ENCODE results near the gene ADA.
A peak's percentile ranks its signal among the peaks of the same experiment; 100 is the strongest.

Gene ADA

DNA sequence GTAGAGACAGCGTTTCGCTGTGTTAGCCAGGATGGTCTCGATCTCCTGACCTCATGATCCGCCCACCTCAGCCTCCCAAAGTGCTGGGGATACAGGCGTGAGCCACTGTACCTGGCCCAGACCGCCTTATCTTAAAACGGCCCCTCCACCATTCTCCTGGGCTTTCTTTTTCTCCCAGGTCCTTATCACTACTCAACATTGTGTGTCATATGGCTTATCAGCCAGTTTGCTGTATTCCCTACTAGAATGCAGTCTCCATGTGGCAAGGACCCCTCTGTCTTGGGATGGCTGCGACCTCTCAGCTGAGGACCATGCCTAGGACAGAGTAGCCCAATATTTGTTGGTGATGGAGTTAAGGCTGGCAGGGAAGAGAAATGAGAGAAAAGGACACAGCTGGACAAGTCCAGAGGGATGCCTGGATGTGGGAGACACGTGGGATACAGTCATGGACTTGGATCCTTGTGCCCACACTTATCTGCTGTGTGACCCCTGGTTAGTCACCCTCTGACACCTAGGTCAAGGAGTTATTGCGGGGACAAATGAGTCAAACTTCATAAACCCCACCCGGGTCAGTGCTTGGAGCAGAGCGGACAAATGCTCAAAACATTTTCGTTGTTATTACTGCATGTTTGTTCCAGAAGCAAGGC is 24.0 kb downstream of the ADA start:
- Mint-ChIP-seq H3K4me3 (no peak overlapping the region), H3K4me1 (ENCODE audit: low read depth) (peaks cover 7% of the 10 kb centered on the region), H3K27ac (no peak overlapping the region), H3K27me3 (no peaks in the 10 kb centered on the region), H3K36me3 (peaks cover 7% of the 10 kb centered on the region), H3K9me3 (ENCODE audit: low read depth) (no peaks in the 10 kb centered on the region)

DNA sequence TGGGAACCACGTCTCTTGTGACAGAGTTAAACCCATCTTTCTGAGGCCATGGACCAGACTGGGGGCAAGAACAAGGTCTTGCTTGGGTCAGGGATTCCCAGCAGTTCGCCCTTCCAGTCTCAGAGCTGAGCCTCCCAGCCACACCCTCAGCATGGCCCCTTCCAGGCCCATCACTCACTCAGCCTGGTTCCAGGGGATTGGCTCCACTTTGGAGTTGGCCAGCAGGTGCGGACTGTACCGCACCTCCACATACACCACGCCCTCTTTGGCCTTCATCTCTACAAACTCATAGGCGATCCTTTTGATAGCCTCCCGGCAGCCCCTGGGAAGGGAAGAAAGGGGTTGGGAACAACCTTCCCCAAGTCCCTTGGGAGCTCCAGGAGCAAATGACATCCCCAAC is 25.2 kb downstream of the ADA start:
- Mint-ChIP-seq H3K27ac (no peak overlapping the region), H3K4me1 (ENCODE audit: low read depth) (peaks cover 7% of the 10 kb centered on the region), H3K36me3 (peaks cover 14% of the 10 kb centered on the region), H3K4me3 (no peak overlapping the region), H3K27me3 (no peaks in the 10 kb centered on the region), H3K9me3 (ENCODE audit: low read depth) (no peaks in the 10 kb centered on the region)

DNA sequence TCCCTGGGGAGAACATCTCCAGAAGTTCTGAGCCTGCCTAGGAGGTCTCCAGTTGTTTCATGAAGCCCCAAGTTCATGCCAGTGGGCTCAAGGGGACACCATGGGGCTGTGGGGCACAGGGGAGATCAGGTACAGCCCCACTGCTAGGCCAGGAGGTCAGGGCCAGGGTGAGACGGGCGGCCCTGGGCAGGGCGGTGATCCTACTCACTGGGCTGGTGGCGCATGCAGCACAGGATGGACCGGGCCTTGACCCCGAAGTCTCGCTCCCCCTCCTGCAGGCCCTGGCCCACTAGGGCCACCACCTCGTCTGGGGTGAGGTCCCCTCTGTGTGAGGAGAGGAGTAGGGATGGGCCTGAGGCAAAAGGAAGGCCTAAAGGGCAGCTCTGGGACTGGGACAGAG is 26.1 kb downstream of the ADA start:
- Mint-ChIP-seq H3K4me1 (ENCODE audit: low read depth) (peaks cover 7% of the 10 kb centered on the region), H3K9me3 (ENCODE audit: low read depth) (no peaks in the 10 kb centered on the region), H3K4me3 (no peak overlapping the region), H3K27me3 (no peaks in the 10 kb centered on the region), H3K36me3 (peaks cover 17% of the 10 kb centered on the region), H3K27ac (no peak overlapping the region)

GRCh38 chr20:44624743-44625271 is 26.7 kb downstream of the ADA start:
- peaks cover 20% of the 10 kb centered on the region for H3K36me3 Mint-ChIP-seq
- peaks cover 7% of the 10 kb centered on the region for H3K4me1 Mint-ChIP-seq (ENCODE audit: low read depth)
- H3K4me3 Mint-ChIP-seq = no peak overlapping the region
- H3K27ac Mint-ChIP-seq = no peak overlapping the region
- no peaks in the 10 kb centered on the region for H3K27me3 Mint-ChIP-seq
- no peaks in the 10 kb centered on the region for H3K9me3 Mint-ChIP-seq (ENCODE audit: low read depth)

DNA sequence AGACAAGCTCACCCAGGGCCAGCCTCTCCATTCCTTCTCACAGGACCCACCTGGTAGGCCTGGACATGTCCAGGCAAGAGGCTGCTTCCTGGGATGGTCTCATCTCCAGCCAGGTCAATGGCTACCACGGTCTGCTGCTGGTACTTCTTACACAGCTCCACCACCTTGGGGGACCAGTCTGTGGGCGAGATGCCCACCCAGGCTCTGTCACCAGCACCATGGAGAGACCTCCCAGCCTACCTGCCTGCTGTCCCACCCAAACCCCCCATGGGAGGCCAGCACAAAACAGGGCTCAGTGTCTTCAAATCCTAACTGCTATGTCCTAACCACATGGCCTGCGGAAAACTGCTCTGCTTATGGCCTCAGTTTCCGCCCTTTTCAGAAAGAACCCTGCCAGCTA is 27.3 kb downstream of the ADA start:
- no peak overlapping the region for H3K27ac Mint-ChIP-seq
- peaks cover 13% of the 10 kb centered on the region for H3K4me1 Mint-ChIP-seq (ENCODE audit: low read depth)
- H3K4me3 Mint-ChIP-seq = no peak overlapping the region
- H3K9me3 Mint-ChIP-seq (ENCODE audit: low read depth) = no peaks in the 10 kb centered on the region
- H3K36me3 Mint-ChIP-seq = peaks cover 27% of the 10 kb centered on the region
- H3K27me3 Mint-ChIP-seq = no peaks in the 10 kb centered on the region

DNA sequence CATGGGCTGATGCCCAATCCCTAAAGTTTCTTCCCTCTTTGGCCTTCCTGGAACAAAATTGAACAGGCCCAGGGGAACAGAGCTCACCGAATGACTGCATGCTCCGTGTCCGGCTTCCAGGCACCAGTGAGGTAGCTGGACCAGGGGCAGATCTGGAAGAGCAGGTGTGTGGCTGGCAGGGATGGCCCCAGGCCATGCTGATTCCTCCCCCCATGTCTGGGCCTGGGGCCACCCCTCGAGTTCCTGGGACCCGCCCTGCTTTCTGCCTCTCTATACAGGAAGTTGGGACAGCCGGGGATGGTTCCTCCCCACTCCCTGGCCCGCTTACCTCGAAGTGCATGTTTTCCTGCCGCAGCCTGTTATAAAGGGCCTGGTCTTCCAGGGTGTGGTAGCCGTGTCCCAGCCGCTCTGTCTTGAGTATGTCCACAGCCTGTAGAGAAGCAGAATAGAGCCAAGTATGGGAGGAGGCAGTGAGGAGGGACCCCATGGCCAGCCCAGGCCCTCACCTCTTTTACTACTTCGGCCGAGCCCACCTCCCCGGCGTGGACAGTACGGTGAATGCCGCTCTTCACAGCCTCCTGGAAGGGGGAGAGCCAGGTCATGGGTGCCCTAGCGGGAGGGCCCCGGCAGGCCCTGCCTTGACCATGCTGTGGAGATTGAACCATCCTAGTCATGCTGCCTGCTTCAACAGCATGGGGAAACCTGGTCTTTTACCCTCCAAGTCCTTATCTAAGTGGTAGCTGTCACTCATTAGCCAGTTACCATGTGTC is 28.8 kb downstream of the ADA start:
- H3K4me3 Mint-ChIP-seq = no peak overlapping the region
- peaks cover 28% of the 10 kb centered on the region for H3K4me1 Mint-ChIP-seq (ENCODE audit: low read depth)
- no peak overlapping the region for H3K27ac Mint-ChIP-seq
- H3K36me3 Mint-ChIP-seq = peaks cover 27% of the 10 kb centered on the region
- H3K9me3 Mint-ChIP-seq (ENCODE audit: low read depth) = no peaks in the 10 kb centered on the region
- H3K27me3 Mint-ChIP-seq = no peaks in the 10 kb centered on the region

DNA sequence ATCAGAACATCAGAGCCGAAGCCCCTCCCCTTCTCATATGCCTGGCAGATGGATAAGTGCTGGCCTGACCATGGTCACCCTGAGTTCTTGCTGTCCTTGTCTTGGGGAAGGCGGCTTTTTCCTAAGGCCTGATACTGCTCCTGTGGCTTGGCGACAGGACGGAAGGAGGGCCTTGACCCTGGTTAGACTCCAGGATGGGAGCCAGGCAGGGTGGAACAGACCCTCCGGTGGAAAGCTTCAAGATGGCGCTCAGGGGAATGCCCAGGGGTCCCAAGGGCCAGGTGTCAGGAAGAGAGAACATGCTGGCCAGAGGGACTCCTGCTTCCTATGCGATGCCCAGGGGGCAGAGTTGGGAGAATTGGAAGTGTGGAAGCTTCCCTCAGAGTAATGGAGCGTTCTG is 29.6 kb downstream of the ADA start:
- Mint-ChIP-seq H3K4me3 (no peak overlapping the region), H3K36me3 (peaks cover 27% of the 10 kb centered on the region), H3K4me1 (ENCODE audit: low read depth) (peaks cover 34% of the 10 kb centered on the region), H3K27ac (no peak overlapping the region), H3K27me3 (no peaks in the 10 kb centered on the region), H3K9me3 (ENCODE audit: low read depth) (no peaks in the 10 kb centered on the region)

DNA sequence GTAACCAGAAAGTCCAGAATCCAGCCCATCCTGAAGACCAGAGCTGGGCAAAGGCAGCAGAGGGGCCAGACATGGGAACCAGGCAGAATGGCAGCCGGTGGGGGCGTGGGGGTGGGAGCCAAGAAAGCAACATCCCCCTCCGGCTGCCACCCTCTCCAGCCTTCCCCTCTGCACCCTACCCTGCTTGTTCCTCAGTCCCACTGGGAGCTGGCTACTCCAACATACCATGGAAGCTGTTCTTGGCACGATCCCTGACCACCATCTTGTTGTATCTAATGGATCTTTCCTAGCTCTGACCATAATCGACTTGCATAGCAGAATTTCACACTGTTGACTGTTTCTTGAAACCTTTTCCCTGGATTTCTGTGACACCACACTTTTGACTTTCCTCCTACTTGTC is 30.2 kb downstream of the ADA start:
- Mint-ChIP-seq H3K27ac (peak overlapping the region; percentile 5), H3K4me1 (ENCODE audit: low read depth) (peaks cover 33% of the 10 kb centered on the region), H3K9me3 (ENCODE audit: low read depth) (no peaks in the 10 kb centered on the region), H3K4me3 (no peak overlapping the region), H3K27me3 (no peaks in the 10 kb centered on the region), H3K36me3 (peaks cover 27% of the 10 kb centered on the region)

DNA sequence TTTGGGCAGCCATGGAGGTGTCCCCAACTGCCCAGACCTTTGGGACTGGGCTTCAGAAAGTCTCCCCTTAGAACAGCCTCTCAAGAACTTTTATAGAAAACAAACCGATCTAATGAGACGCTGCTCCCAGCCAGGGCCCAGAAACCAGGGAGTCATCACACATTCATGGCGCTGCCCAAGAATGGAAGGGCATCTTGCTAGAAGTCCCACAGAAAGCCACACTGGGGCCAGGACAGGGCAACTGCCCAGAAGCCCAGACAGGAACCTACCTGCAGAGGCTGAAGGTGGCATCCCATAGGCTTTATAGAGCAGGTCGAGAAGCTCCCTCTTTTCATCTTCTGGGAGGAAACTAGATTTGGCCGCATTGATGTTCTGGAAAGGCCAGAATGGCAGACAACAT is 31.5 kb downstream of the ADA start:
- Mint-ChIP-seq H3K4me1 (ENCODE audit: low read depth) (peaks cover 46% of the 10 kb centered on the region), H3K27me3 (no peaks in the 10 kb centered on the region), H3K36me3 (peaks cover 29% of the 10 kb centered on the region), H3K4me3 (no peak overlapping the region), H3K27ac (no peak overlapping the region), H3K9me3 (ENCODE audit: low read depth) (no peaks in the 10 kb centered on the region)

DNA sequence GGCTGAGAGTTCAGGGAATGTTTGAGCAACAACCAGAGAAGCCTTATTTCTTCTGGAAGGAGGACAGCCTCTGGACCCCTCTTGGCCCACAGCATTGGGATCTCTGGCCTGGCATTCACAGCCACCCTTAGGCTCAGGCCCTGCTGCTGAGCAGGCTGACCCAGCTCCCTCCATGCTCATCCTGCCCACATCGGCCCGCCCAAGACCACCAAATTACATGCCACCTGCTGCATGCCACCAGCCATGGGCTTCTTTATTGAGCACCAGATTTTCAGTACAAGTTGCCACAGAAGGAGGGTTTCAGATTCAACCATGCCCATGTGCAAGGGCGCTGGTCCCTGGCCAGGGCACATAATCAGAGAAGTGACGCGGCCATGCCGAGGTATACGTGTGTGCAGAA is 32.2 kb downstream of the ADA start:
- H3K4me3 Mint-ChIP-seq = peak overlapping the region; percentile 10
- H3K27ac Mint-ChIP-seq = no peak overlapping the region
- H3K27me3 Mint-ChIP-seq = no peaks in the 10 kb centered on the region
- H3K9me3 Mint-ChIP-seq (ENCODE audit: low read depth) = no peaks in the 10 kb centered on the region
- H3K36me3 Mint-ChIP-seq = peaks cover 30% of the 10 kb centered on the region
- H3K4me1 Mint-ChIP-seq (ENCODE audit: low read depth) = peaks cover 52% of the 10 kb centered on the region

- peaks cover 30% of the 10 kb centered on the region for H3K36me3 Mint-ChIP-seq
- peaks cover 60% of the 10 kb centered on the region for H3K4me1 Mint-ChIP-seq (ENCODE audit: low read depth)
- H3K9me3 Mint-ChIP-seq (ENCODE audit: low read depth) = no peaks in the 10 kb centered on the region
- H3K27ac Mint-ChIP-seq = peak overlapping the region; percentile 72
- H3K4me3 Mint-ChIP-seq = peak overlapping the region; percentile 20
- no peaks in the 10 kb centered on the region for H3K27me3 Mint-ChIP-seq
Observed at GRCh38 chr20:44618318-44618731, 33.2 kb downstream of the ADA start.

GRCh38 chr20:44616604-44616964 is 34.9 kb downstream of the ADA start:
- H3K9me3 Mint-ChIP-seq (ENCODE audit: low read depth) = no peaks in the 10 kb centered on the region
- H3K27me3 Mint-ChIP-seq = no peaks in the 10 kb centered on the region
- peaks cover 65% of the 10 kb centered on the region for H3K4me1 Mint-ChIP-seq (ENCODE audit: low read depth)
- H3K27ac Mint-ChIP-seq = no peak overlapping the region
- H3K4me3 Mint-ChIP-seq = no peak overlapping the region
- peaks cover 22% of the 10 kb centered on the region for H3K36me3 Mint-ChIP-seq

GRCh38 chr20:44615876-44616603 is 35.5 kb downstream of the ADA start:
- Mint-ChIP-seq H3K9me3 (ENCODE audit: low read depth) (no peaks in the 10 kb centered on the region), H3K4me3 (peak overlapping the region; percentile 38), H3K36me3 (peaks cover 18% of the 10 kb centered on the region), H3K27me3 (no peaks in the 10 kb centered on the region), H3K27ac (peak overlapping the region; percentile 91), H3K4me1 (ENCODE audit: low read depth) (peaks cover 68% of the 10 kb centered on the region)

DNA sequence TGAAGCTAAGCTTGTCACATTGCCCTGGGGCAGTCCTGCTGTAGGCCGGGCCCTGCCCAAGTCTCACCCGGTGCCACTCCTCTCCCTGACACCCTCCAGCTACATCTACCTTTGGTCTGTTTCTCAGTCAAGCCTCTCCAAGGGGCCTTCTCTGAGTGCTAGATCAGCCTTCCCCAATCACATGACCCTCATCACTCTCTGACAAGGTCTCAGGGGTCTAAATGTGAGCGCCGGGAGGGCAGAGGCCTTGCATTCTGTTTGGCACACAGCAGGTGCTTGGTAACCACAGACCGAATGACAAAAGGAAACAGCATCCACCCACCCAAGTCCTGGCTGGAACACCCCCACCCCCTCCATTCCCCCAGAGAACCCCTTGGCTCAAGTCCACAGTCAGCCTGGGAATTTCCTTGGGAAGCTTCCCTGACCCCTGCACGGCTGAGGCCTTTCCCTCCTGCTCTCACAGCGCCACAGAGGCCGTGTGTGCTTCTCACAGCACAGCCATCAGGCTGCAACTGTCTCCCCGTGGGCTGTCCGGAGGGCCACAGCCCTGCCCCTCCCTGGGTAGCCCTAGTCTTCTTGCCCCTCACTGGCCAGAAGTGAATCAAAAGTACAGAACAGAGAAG is 36.2 kb downstream of the ADA start:
- Mint-ChIP-seq H3K27me3 (no peaks in the 10 kb centered on the region), H3K36me3 (peaks cover 13% of the 10 kb centered on the region), H3K4me3 (peak overlapping the region; percentile 71), H3K9me3 (ENCODE audit: low read depth) (no peaks in the 10 kb centered on the region), H3K27ac (peak overlapping the region; percentile 91), H3K4me1 (ENCODE audit: low read depth) (peaks cover 75% of the 10 kb centered on the region)

- peak overlapping the region; percentile 91 for H3K27ac Mint-ChIP-seq
- H3K4me1 Mint-ChIP-seq (ENCODE audit: low read depth) = peaks cover 80% of the 10 kb centered on the region
- H3K4me3 Mint-ChIP-seq = no peak overlapping the region
- H3K27me3 Mint-ChIP-seq = no peaks in the 10 kb centered on the region
- no peaks in the 10 kb centered on the region for H3K9me3 Mint-ChIP-seq (ENCODE audit: low read depth)
- peaks cover 8% of the 10 kb centered on the region for H3K36me3 Mint-ChIP-seq
Observed at GRCh38 chr20:44614525-44614924, 37.0 kb downstream of the ADA start.
